HCEC 1CT (cell line): Measurements from ENCODE around the gene PPARA.

Experiments
- DNase-seq: peaks from one replicate; pipeline ENCODE4 v3.0.0-alpha.2; 2017

PPARA gene

DNA sequence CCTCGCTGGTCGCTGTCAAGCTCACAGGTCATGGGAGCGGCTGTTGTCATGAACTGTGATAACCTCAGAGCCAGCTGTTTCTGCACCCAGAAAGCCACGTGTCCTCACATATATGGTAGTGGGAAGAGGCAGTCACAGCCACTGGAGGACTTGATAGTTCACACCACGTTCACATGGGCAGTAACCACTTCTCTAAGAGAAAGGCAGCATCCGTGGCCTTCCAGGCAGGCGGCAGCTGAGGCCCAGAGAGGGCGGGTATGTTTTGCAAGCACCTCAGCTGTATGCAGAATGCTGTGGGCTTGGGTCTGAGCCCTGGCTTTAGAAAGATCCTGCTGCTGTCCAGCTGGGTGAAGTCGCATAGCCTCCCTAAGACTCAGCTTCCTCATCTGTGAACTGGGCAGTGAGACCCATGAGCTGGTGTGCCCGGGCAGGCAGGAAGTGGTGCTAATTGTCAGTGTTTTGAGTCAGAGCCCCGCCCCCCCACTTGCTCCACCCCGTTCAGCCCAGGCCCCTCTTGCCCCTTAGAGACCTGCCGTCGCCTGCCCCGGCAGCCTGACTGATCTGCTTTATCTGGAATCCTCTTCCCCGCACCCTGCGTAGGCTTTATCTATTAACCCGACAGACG is 130.8 kb downstream of the PPARA start:
- no peak for DNase-seq

DNA sequence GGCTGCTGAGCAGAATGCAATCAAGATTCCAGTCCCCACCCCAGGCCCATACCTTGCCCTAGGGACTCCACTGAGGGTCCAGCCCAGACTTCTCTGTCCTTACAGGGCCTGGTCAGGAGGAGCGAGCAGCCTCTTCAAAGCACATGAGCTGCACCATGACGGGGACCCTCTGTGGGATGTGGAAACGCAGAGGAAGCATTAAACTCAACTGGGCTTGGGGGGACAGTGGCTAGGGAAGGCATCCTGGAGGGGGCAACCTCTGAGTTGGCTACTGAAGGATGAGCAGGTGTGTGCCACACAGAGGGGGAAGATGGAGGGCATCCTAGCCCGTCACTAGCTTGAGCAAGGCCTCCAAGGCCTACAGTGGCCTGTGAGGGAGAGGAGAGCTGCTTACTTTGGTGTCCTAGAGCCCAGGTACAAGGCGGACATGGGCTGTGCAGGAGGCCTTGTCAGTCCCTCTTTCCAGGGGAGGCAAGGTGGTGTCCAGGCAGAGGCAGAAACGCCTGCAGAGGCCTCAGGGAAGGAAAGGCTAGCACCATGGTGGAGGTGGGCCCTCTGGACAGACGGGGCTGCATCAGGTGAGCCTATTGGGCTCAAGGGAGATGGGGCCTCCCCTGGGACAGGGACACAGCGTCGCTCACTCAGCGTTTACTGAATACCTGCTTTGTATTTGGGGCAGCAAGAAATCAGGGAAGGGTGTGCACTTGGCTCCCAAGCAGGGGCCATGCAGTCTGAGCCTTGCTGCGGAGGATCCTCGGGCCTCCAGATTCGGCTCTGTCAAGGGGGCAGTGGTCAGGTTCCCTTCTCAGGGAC is 131.7 kb downstream of the PPARA start:
- DNase-seq = no peak

GRCh38 chr22:46286006-46286405 is 135.7 kb downstream of the PPARA start:
- DNase-seq = no peak

DNA sequence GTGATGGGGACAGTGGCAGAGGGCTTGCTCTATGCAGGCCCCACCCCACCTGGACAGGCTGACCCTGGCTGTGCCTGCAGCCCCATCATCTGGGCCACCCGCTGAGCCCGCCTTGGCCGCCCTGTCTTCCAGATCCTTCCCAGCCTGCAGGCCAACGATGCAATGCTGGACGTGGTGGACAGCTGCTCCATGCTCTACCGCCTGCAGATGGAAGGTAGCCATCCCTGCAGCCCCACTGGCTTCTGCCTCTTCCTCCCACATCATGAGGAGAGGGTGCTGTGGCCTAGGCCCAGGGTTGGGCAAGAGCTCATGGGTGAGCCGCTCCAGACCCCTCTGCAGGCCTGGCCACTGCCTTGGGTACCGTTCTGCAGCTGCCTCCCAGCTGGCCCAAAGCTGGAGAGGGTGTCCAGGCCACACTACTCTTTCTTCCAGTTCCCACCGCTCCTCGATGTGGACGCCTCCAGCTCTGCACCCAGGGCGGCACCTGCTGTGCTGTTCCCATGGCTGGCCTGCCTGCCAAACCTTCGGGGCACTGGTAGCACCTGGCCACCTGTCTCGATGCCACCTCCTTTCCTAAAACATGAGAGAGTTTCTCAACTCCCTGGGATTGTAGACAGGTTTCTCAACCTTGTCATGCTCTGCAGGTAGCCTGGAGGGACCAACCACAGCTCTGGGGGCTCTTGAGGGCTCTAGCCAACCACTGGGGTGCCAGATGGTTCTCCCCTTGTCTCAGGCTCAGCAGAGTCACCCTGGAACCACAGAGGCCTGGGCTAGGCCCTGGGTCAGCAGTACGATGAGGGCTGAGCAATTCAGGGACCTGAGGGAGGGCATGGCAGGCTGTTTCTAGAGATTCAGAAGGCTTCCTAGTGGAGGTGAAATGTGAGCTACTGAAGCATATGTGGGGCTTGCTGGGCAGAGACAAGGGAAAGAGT is 136.9 kb downstream of the PPARA start:
- DNase-seq = no peak

GRCh38 chr22:46287873-46288751 is 137.8 kb downstream of the PPARA start:
- no peak for DNase-seq

DNA sequence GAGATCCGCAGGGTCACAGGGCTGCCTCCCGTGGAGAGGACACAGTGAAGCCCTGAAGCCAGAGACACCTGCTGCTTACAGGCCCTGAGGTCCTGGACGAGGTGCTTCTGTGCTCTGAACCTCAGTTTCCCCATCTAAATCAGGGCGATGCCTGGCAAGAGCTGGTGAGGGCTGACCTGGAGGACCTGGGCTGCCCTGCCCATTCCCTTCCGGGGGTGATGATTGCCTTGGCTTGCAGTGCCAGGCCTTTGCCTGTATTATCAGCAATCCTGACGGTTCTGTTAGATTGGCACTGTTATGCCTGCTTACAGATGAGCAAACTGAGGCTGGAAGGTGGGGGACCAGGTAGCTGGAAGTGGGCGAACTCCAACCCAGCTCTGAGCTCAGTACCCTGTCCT is 138.5 kb downstream of the PPARA start:
- DNase-seq = no peak

GRCh38 chr22:46289244-46289891 is 139.0 kb downstream of the PPARA start:
- no peak for DNase-seq

GRCh38 chr22:46290121-46290842 is 140.0 kb downstream of the PPARA start:
- DNase-seq = no peak

DNA sequence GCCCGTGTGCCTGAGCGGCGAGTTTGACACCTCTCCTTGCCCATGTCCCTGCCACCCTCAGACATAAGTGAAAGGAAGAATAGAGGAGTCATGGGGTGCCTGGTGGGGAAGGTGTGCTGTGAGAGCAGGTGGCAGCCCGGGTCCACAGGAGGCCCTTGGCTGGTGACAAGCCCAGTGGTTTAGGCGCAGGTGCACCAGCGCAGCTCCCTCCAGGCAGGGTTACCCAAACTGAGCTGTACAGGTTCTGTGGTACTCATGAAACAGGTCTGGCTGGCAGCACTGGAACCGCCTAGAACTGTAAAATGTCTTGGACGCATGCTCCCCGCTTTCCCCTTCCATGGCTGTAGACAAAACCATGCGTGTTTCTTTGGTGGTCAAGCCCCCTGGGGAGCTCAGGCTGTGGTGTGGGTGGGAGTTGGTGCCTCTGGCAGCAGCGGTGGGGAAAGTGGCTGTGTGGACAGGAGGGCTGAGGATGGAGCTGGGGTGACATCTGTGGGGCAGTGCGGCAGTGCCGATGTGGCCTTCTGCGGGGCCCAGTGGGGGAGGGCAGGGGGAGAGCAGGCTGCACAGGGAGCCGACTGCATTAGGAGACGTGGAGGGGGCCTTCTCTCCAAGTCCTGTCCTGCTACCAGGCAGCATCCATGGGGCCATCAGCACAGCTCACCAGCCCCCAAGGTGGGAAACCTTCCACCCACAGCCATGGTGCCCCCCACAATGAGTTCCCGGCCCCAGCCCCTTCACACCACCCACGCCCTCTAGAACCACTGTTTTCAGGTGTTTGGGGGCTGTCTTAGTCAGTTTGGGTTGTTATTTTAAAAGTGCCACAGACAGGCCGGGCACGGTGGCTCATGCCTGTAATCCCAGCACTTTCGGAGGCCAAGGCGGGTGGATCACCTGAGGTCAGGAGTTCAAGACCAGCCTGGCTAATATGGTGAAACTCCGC is 140.8 kb downstream of the PPARA start:
- DNase-seq = no peak

DNA sequence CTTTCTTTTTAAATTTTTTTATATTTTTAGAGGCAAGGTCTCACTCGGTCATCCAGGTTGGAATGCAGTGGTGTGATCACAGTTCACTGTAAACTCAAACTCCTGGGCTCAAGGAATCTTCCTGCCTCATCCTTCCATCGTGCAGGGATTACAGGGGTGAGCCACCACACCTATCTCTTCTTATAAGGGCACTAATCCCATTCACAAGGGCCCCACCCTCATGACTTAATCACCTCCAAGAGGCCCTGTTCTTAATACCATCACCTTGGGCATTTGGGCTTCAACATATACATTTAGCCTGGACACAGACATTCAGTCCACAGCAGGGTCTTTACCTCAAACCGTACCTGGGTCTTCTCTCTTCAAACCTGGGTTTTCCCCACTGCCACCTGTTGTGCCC is 141.8 kb downstream of the PPARA start:
- no peak for DNase-seq

GRCh38 chr22:46292732-46293131 is 142.4 kb downstream of the PPARA start:
- no peak for DNase-seq
